Ovary (tissue), 9 donors: ENCODE data around the gene BTN3A1. TPM values are rescaled to one million over a fixed set of nuclear protein-coding genes. Genes with fewer than 3 reads are reported as not detected.
"Not testable (repeated sequence)": the region's sequence is repeated elsewhere in the genome, so short reads cannot be mapped to it uniquely, and the experiment has no call there.

Experiments
- DNase-seq, 5 donors: peaks; one replicate each; pipeline ENCODE4 v3.0.0-alpha.2; 2019 to 2020
- H3K27ac ChIP-seq, 2 donors: fragments of 200-600 bp; one replicate each; pipeline versions ENCODE4 v1.5.1 to v1.8.0; 2019 to 2022
- H3K27me3 ChIP-seq: fragments of 200-600 bp; one replicate; pipeline ENCODE4 v1.8.0; 2022
- H3K36me3 ChIP-seq: fragments of 200-600 bp; sonication (generic); one replicate; pipeline ENCODE4 v1.5.1; 2019
- H3K4me1 ChIP-seq: one replicate; pipeline ENCODE4 v1.8.1; 2013; ENCODE audit warnings: mild to moderate bottlenecking, moderate library complexity; ENCODE audit not compliant: insufficient read depth
- H3K4me3 ChIP-seq: fragments of 200-600 bp; sonication (generic); one replicate; pipeline ENCODE4 v1.5.1; 2017
- H3K9me3 ChIP-seq, 2 donors: fragments of 200-600 bp in 1 of 2; sonication (generic) in 1 of 2; one replicate each; pipeline versions ENCODE4 v1.5.1 to v1.8.1; 2013 to 2019; ENCODE audit warnings: mild to moderate bottlenecking in 1 of 2, moderate library complexity in 1 of 2
- CTCF ChIP-seq, 3 donors: fragments of 450-650 bp in 2 of 3; fragments of 200-600 bp in 1 of 3; IDR thresholded peaks; one replicate each; pipeline versions ENCODE4 v1.5.1 to v1.8.0; 2016 to 2022; ENCODE audit warnings: antibody characterized with exemption in 3 of 3, mild to moderate bottlenecking in 1 of 3
- EP300 ChIP-seq: sonication (generic); formaldehyde crosslinking; IDR thresholded peaks from one replicate; pipeline ENCODE4 v1.6.1; 2017; ENCODE audit warnings: antibody characterized with exemption
- POLR2A ChIP-seq: fragments of 450-650 bp; IDR thresholded peaks from one replicate; pipeline ENCODE4 v1.6.1; 2017; ENCODE audit warnings: antibody characterized with exemption, mild to moderate bottlenecking, moderate library complexity
- WGBS, 3 donors: extraction: QIAGEN DNeasy Blood & Tissue Kit in 1 of 3; methylation state at CpG; one replicate each; pipeline versions ENCODE4 v1.1.5 to v1.1.7; 2013 to 2017; 5-methylcytosine and 5-hydroxymethylcytosine counted together
- intact Hi-C, 4 donors: fragments of 100-400 bp; cut with DNase I; formaldehyde crosslinking; loops; one replicate each; pipeline versions ENCODE4 v1.11.0 to v1.15.1; 2022 to 2023
- polyA plus RNA-seq, 2 donors: library from polyadenylated mRNA; stranded (reverse); fragments of 200-250 nt in 1 of 2; fragments of 350-450 nt in 1 of 2; fragmentation: Illumina TruSeq in 1 of 2; extraction: RNeasy Lipid Tissue Mini Kit (QIAGEN cat#74804) in 1 of 2; gene quantifications; one replicate each; pipeline ENCODE4 v1.2.3, GENCODE V29; 2013 to 2014
- total RNA-seq, 7 donors: library from RNA; depleted of rRNA in 2 of 7; stranded (reverse); fragments of >200 nt in 2 of 7; fragmentation: NEBNext Ultra II Directional in 3 of 7; extraction: Animal tissue kit (Norgen Biotek cat#: 25700) in 3 of 7; gene quantifications; one replicate each; pipeline versions ENCODE4 v1.1.0 to v1.2.4, GENCODE V29; 2016 to 2023
- donor health status: DM: no; HTN: no; CAD: no; lungs with moderate emphysema.
- donor health status: DM: no; HTN: no; CAD: no.
- donor health status: Bipolar disorder and iron deficiency.
- donor health status: DM: yes; HTN: yes; CAD: no.
- donor health status: DM: no; HTN: no; CAD: no.
- donor health status: DM: yes; HTN: yes; CAD: no.

The BTN3A1 gene
- total and polyA plus RNA-seq, 9 donors: 11.0 to 64.5 (median 18.4) TPM

DNA sequence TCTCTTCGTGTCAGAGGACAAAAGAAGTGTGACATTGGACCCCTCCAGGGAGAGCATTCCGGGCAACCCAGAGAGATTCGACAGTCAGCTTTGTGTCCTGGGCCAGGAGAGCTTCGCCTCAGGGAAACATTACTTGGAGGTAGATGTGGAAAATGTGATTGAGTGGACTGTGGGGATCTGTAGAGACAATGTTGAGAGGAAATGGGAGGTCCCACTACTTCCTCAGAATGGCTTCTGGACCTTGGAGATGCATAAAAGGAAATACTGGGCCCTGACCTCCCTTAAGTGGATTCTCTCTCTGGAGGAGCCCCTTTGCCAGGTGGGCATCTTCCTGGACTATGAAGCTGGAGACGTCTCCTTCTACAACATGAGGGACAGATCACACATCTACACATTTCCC lies 28.7 kb downstream of the BTN3A1 start:
- H3K4me1 ChIP-seq: no peaks in the 10 kb centered on the region
- WGBS, 3 donors: 87 to 94% (median 92%) methylated on average over 5 of the region's 5 CpGs
- no peak overlapping the region for H3K4me3 ChIP-seq
- TF ChIP-seq CTCF (IDR thresholded peaks at IDR 0.05): no peak
- no peak for TF ChIP-seq EP300
- TF ChIP-seq POLR2A: no peak
- intact Hi-C loops: no loop called here
- no peak overlapping the region for H3K27ac ChIP-seq
- no peaks in the 10 kb centered on the region for H3K36me3 ChIP-seq
- H3K9me3 ChIP-seq: no peaks in the 10 kb centered on the region
- no peaks in the 10 kb centered on the region for H3K27me3 ChIP-seq
- no peak for DNase-seq

DNA sequence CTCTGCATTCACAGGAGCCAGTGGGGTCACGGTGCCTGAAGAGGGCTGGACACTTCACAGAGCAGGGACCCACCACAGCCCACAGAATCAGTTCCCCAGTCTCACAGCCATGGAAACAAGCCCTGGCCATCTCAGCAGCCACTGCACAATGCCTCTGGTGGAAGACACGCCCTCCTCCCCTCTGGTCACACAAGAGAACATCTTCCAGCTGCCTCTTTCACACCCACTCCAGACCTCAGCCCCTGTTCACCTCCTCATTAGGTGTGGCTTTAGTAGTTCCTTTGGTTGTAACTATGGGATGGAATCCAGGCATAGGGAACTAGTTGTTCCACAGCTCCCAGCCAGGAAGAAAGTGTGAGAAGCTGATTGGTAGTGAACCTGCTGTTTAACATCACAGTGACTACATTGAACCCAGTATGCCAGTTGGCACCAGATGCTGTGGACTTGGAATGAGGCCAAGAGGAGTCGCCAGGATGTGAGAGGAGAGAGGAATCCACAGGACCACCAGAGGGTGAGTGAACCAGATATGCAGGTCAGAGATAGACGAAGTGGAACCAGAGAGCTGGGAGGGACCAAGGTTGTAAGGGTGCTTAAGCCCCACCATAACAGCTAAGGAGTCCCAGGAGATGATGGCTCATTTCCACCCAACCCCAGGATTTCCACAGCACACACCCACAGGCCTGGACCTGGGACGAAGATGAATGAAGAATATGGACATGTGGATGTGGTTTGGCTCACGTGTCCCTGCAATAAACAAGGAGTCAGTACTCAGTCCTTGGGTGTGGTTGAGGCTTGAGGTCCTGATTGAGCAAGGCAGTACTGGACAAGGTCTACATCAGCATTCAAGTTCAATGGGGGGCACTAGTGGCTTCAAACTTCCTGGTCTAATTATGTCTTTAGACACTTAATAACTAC lies 29.4 kb downstream of the BTN3A1 start:
- 82 to 88% (median 83%) methylated on average over 6 of the region's 6 CpGs for WGBS, 3 donors
- H3K4me3 ChIP-seq: no peak overlapping the region
- TF ChIP-seq CTCF (IDR thresholded peaks at IDR 0.05) (no peak), EP300 (no peak), POLR2A (no peak)
- H3K36me3 ChIP-seq: no peaks in the 10 kb centered on the region
- no peak for DNase-seq
- no peaks in the 10 kb centered on the region for H3K4me1 ChIP-seq
- H3K9me3 ChIP-seq: no peaks in the 10 kb centered on the region
- no peaks in the 10 kb centered on the region for H3K27me3 ChIP-seq
- no peak overlapping the region for H3K27ac ChIP-seq
- intact Hi-C loops: no loop called here

GRCh38 chr6:26432627-26433201 lies 30.6 kb downstream of the BTN3A1 start:
- Histone ChIP-seq H3K4me3 (no peak overlapping the region), H3K4me1 (no peaks in the 10 kb centered on the region), H3K27me3 (no peaks in the 10 kb centered on the region), H3K36me3 (no peaks in the 10 kb centered on the region), H3K9me3 (no peaks in the 10 kb centered on the region), H3K27ac (no peak overlapping the region)
- TF ChIP-seq EP300 (no peak), CTCF (IDR thresholded peaks at IDR 0.05) (no peak), POLR2A (no peak)
- DNase-seq: no peak
- intact Hi-C loops: no loop called here
- 86 to 94% (median 87%) methylated on average over 5 of the region's 5 CpGs for WGBS, 3 donors

DNA sequence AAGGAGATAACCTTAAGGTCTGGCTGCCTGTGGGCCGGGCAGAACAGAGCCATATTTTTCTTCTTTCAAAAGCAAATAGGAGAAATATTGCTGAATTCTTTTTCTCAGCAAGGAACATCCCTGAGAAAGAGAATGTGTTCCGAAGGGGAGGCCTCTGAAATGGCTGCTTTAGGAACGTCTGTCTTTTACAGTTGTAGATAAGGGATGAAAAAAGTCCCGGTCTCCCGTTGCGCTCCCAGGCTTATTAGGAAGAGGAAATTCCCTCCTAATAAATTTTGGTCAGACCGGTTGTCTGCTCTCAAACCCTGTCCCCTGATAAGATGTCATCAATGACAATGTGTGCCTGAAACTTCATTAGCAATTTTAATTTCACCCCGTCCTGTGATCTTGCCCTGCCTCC lies 31.6 kb downstream of the BTN3A1 start:
- H3K9me3 ChIP-seq, H3K4me1 ChIP-seq, intact Hi-C loops, H3K27me3 ChIP-seq, H3K4me3 ChIP-seq, DNase-seq, H3K27ac ChIP-seq, H3K36me3 ChIP-seq: not testable (repeated sequence)
- 85 to 96% (median 90%) methylated on average over 8 of the region's 8 CpGs for WGBS, 3 donors

DNA sequence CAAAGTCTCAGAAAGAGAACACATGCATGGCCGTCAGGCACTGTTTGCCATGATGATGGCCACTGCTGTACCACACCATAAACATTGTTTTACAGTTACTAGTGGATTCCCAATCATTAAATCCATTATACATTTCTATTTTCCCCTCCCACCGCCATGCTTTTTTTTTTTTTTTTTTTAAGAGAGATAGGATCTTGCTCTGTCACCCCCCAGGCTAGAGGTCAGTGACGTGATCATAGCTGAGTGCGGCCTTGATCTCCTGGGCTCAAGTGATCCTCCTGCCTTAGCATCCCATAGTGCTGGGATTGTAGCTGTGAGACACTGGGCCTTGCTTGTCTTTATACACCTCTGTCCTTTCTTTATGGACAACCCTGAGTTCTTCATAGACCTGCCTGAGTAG lies 33.9 kb downstream of the BTN3A1 start:
- no peak for DNase-seq
- H3K9me3 ChIP-seq: no peaks in the 10 kb centered on the region
- no peaks in the 10 kb centered on the region for H3K4me1 ChIP-seq
- H3K4me3 ChIP-seq: no peak overlapping the region
- H3K36me3 ChIP-seq: no peaks in the 10 kb centered on the region
- no peaks in the 10 kb centered on the region for H3K27me3 ChIP-seq
- no peak overlapping the region for H3K27ac ChIP-seq
- TF ChIP-seq POLR2A (no peak), EP300 (no peak), CTCF (IDR thresholded peaks at IDR 0.05) (no peak)
- WGBS, 3 donors: 83 to 96% (median 92%) methylated on average over 4 of the region's 4 CpGs
- intact Hi-C loops: no loop called here
